Stomach (tissue), 4 donors: ENCODE data around the gene SCN9A.

Experiments used
- CTCF ChIP-seq, 7 experiments: fragments of 450-650 bp in 4 of 7; fragments of 200-600 bp in 3 of 7; sonication (generic) in 3 of 7; IDR thresholded peaks; one replicate each; pipeline ENCODE4 v1.5.1; 2016 to 2019; ENCODE audit warnings: antibody characterized with exemption in 7 of 7, control low read depth in 2 of 7, mild to moderate bottlenecking in 1 of 7
- POLR2A ChIP-seq, 4 donors: fragments of 450-650 bp; IDR thresholded peaks; one replicate each; pipeline ENCODE4 v1.6.1; 2016; ENCODE audit warnings: antibody characterized with exemption in 4 of 4, control low read depth in 2 of 4, mild to moderate bottlenecking in 1 of 4, moderate library complexity in 1 of 4

DNA sequence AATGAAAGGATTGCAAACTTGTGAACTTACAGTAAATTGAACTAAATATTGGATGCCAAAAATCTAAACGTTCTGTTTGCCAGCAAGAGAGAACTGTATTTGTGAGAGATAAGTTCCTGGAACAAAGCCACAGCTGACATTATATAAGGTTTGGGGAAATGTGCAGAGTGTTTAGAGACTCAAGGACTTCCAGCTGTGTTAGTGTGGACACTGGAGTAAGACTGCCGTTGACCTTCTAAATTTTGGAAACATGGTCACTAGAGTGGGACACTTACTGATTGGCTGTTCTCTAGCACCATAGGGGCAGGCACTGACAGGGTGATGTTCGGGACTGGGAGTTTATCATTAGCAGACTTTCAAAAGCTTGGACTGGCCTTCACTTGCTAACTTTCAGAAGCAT lies 40.5 kb downstream of the SCN9A start:
- TF ChIP-seq CTCF (IDR thresholded peaks at IDR 0.05) (no peak), POLR2A (IDR thresholded peaks at IDR 0.05) (no peak)
